ENCODE data around the gene LACTB.

LACTB gene

GRCh38 chr15:63134245-63134985, 12.8 kb downstream of the LACTB start:
- DNase-seq: no peak

- no peak for DNase-seq
Observed at GRCh38 chr15:63135281-63135680, 13.6 kb downstream of the LACTB start.

- DNase-seq: peak; percentile 61 to 76
Observed at GRCh38 chr15:63135804-63136203, 14.1 kb downstream of the LACTB start.

- DNase-seq: no peak
Observed at GRCh38 chr15:63136742-63137141, 15.1 kb downstream of the LACTB start.

GRCh38 chr15:63140936-63141335, 19.3 kb downstream of the LACTB start:
- no peak for DNase-seq

- no peak for DNase-seq
Observed at GRCh38 chr15:63145426-63145825, 23.8 kb downstream of the LACTB start.

GRCh38 chr15:63146684-63147083, 25.0 kb downstream of the LACTB start:
- no peak for DNase-seq

- no peak for DNase-seq
Observed at GRCh38 chr15:63151665-63152064, 30.0 kb downstream of the LACTB start.

GRCh38 chr15:63155486-63155885, 33.8 kb downstream of the LACTB start:
- no peak for DNase-seq

- peak in 1 of 2 experiments; percentile 43 for DNase-seq
Observed at GRCh38 chr15:63156086-63156710, 34.5 kb downstream of the LACTB start.

- peak in 1 of 2 experiments; percentile 71 for DNase-seq
Observed at GRCh38 chr15:63156755-63157117, 35.1 kb downstream of the LACTB start.

- peak; percentile 80 to 93 for DNase-seq
Observed at GRCh38 chr15:63157118-63157843, 35.6 kb downstream of the LACTB start, which contains the start of gene RPS27L. Gene RPS27L (minus strand): TSS chr15:63157477. CDS start chr15:63157405, 72 bp downstream.

- peak; percentile 55 to 78 for DNase-seq
Observed at GRCh38 chr15:63157891-63158431, 36.3 kb downstream of the LACTB start.

- DNase-seq: no peak
Observed at GRCh38 chr15:63160638-63161037, 39.0 kb downstream of the LACTB start.

- DNase-seq: no peak
Observed at GRCh38 chr15:63163217-63163616, 41.6 kb downstream of the LACTB start.

GRCh38 chr15:63165166-63165859, 43.7 kb downstream of the LACTB start:
- DNase-seq: no peak

GRCh38 chr15:63166219-63166618, 44.6 kb downstream of the LACTB start:
- DNase-seq: no peak

- DNase-seq: no peak
Observed at GRCh38 chr15:63169788-63170187, 48.1 kb downstream of the LACTB start.

- no peak for DNase-seq
Observed at GRCh38 chr15:63172376-63172775, 50.7 kb downstream of the LACTB start.

- DNase-seq: no peak
Observed at GRCh38 chr15:63172851-63173451, 51.3 kb downstream of the LACTB start.

GRCh38 chr15:63176302-63176701, 54.6 kb downstream of the LACTB start:
- DNase-seq: no peak

GRCh38 chr15:63178034-63178433, 56.4 kb downstream of the LACTB start:
- DNase-seq: no peak

All from SW 1271 (cell line).